Stimulated activated CD4-positive, alpha-beta T cell treated with anti-CD3 and anti-CD28 coated beads, Interleukin-15, amount 100 ng/mL, for 48 hours (primary cell): ENCODE data around the gene STK38L.

Source experiments
- DNase-seq, 2 donors: peaks; one replicate each; pipeline ENCODE4 v3.0.0-alpha.2; 2020; ENCODE audit warnings: low read depth in 2 of 2

STK38L gene

DNA sequence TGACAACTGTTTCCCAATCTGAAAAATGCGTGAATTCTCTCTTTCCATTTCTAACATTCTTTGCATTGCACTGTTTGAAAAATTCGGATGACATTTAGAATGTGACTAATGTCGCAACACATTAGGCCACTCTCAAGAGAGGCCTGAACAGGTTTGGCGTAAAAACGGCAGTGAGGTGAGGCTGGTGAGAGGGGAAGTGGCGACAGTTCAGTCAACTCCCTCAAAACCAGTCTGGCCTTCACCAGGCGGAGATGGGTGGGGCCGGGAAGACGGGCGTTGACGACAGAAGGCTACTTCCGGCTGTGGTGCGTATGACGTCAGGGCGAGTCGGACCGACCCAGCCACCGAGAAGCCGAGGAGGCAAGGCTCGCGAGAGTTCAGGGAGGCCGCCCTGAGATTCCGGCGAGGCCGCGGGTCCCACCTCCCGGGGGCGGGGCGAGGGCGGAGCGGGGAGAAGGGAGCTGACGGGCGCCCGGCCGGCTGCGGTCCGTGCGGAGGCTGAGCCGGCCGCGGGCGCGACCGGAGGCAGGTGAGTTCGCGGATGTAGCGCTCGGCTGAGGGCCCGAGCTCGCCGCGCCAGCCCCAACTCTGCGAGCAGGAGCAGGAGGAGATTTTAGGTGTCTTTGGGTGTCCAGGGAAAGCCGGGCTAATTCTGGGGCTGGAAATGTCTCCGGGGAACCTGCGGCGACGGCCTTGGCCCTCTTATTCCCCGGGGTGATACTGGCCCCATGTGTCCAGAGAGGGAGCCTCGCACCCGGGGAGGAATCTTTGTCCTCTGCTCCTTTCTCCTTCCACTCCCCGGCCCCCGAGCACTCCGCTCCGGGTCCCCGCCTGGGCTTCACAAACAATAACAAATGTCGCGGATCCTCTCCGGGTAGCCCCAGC is at the start of gene STK38L:
Gene STK38L (plus strand): TSS at position 483 of the 885 bp plus-strand sequence. CDS start 53,435 bp downstream, outside the sequence.
- DNase-seq, result peak; percentile 94 to 98

DNA sequence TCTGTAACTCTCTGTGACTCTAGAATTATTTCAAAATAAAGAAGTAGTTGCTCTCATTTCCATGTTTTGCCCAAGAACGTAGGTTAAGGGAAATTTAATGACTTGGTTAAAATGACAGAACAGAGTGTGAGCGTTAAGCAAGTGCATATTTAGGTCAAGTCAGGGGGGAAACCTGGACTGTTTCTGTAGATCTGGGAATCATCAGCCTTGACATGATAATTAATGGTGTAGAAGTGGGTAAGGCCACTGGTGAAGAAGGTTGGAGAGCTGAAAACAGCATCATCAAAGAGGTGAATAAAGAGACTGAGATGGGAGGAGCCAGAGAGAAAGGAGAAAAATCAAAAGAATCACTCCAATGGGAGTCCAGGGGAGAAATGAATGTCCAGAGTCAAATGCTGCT is 49.4 kb upstream of the STK38L start:
- no peak for DNase-seq

DNA sequence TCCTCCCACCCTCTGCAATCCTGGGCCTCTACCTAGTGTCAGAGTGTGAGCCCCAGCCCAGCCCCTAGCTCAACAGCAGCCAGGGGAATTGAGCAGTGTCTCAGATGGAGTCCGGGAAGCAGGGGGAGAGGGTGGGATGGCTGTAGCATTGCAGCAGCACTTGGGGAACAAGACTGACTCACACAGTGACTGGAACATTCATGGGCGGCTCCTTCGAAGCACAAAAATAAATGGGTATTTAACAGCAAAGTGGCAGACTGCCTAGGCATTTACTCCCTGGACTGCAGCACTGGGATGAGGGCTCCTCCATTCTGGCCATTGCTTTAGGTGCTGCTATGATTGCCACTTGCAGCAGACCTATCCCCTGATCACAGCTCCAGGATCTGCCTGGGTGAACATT is 46.0 kb upstream of the STK38L start:
- DNase-seq, result no peak

DNA sequence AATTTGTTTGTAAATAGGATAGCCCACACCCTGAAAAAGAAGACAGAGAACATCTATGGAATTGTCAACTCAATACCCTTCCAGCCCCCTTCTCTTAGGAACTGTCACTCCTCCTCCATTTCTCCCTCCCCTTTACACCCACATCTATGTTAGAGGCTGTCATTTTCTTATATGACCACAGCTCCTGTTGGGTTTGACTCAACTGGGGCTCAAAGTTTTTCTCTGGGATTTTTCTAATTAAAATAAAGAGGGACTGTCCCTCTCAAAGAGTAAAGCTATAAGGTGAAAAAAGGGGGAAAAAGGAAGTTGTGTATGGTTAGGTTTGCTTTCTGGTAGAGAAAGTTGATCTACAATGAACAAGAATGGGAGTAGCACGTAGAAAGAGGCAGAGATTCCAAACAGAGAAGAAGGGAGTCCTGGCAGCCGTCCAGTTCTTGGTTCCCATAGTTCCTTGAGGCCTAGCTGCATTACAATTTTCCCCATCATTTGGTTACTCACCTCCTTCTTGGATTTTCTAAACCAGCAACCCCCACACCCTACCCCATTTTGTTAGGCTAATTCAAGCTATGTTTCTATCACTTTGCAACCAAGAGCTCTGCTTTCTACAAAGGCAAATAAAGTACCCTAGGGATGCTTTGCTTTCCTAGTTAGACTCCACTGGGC is 44.3 kb upstream of the STK38L start:
- no peak for DNase-seq

DNA sequence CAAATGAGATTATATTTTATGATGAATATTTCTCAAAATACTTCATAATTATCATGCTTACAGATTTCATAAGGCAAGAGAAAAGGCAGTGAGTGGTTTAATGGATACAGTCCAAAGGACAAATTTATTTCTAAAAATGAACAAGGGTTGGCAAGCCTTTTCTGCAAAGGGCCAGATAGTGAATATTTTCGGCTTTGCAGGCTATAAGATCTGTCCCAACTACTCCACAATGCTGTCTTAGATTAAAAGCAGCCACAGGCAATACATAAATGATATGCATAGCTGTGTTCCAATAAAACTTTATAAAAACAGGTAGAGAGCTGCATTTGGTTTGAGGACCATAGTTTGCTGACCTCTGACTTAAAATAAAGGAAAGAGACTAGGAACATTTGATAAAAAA is 42.9 kb upstream of the STK38L start:
- DNase-seq, result no peak

DNA sequence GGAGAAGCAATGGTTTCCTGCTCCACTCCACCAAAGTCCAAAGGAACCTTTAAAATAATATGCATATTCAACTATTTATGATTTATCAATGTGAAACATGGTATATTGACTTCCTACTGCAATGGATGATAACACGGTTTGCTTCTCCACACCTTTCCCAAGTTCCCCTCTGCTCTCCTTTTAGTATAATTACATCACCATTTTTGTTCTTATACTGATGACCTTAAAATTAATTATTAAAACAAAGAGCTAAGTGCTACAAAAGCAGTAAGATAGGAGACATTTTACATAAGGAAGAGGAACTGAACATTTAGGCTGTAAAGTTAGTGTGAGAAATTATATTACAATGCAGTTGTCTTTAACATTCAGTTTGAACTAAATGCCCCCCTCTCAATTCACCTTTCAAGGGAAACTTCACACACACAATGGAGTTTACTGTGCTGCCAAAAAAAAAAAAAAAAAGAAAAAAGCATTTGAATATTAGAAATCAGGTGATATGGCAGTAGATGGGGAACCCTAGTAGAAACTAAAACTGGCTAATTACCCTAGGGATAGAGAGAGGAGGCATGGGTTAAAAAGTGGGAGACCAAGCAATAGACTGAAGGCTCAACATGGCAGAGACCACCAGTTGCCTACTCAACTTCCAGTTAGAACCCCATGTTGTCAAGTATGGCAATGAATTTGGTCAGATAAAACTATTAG is 37.1 kb upstream of the STK38L start:
- no peak for DNase-seq

DNA sequence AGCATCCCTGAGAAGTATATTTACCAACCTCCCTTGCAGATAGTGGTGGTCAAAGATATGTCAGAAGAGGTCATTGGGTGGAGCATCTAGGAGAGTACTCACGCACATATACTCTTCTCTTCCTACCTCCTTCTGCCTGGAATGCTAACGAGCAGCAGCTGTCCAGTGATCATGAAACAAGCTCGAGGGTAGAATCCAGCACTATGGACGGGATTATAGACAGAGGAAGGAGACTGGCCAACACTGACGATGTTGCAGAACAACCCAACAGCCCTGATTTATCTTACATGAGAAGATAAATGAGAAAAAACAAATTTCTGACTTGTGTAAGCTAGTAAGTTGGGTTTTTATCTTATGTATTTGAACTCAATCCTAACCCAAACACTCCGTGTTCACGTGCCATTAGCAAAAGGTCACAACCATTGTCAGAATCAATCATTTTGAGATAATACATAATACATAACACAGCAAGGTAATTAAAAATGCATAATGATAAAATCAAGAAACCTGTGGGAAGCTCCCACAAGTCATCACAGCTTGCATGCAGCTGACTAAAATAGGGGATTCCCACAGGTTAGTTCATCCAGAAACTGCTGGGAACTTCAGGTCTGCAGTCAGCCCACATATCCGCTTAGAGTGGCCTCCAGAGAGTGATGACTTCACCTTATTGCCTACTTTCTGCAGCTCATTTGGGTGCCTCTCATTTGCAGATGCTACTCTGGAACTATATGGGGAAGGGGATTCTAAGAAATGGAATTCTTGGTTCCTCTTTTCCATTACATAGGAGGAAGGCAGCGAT is 36.3 kb upstream of the STK38L start:
- peak; percentile 31 to 42 for DNase-seq

DNA sequence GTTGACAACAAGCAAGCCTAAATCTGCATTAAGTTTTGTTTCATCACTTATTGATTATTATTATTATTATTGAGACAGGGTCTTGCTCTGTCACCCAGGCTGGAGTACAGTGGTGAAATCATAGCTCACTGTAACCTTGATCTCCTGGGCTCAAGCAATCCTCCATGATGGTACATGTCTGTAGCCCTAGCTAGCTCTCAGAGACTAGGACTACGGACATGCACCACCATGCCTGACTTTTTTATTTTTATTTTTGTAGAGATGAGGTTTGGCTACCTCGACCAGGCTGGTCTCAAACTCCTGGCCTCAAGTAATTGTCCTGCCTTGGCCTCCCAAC is 35.7 kb upstream of the STK38L start:
- DNase-seq, result no peak

DNA sequence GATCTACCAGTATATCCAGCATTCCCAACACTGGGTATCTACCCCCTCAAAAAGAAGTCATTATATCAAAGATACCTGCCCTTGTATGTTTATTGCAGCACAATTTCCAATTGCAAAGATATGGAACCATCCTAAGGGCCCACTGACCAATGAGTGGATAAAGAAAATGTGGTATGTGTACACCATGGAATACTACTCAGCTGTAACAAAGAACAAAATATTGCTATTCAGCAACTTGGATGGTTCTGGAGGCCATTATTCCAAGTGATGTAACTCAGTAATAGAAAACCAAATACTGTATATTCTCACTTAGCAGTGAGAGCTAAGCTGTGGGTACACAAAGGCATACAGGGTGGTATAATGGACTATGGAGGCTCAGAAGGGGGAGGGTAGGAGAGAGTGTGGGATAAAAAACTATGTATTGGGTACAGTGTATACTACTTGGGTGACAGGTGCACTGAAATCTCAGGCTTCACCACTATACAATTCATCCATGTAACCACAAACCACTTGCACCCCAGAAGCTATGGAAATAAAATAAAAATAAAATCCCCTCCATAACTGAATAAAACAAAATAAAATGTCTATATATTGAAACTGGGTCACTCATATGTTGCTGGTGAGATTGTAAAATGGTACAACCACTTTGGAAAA is 34.7 kb upstream of the STK38L start:
- no peak for DNase-seq

DNA sequence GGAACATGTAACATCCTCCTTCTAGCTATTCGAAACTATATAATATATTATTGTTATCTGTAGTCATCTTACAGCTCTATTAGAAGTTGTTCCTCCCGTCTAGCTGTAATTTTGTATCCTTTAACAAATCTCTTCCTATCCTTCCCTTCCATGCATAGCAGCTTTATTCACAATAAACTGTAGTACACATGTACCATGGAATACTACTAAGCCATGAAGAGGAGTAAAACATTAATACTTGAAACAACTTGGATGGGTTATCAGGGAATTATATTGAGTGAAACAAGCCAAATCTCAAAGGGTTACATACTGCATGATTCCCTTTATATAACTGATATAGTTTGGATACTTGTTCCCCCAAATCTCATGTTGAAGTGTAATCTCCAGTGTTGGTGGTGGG is 33.9 kb upstream of the STK38L start:
- DNase-seq, result no peak

DNA sequence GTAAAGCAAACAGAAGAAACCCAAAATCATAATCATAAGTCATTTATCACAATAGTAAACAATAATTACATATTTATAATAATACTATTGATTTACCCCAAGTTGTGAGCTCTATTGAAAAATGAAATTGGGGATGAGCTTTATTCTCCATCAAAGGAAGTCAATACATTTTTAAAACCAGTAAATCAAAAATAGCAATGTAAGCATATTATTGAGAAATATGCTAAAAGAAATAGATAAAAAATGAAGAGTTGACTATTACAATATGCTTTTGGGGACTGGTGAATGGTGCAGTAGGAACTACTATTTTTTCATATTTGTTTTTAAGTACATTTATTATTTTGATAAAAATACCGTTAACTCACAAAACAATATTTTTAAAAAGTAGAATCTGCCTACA is 31.2 kb upstream of the STK38L start:
- no peak for DNase-seq

DNA sequence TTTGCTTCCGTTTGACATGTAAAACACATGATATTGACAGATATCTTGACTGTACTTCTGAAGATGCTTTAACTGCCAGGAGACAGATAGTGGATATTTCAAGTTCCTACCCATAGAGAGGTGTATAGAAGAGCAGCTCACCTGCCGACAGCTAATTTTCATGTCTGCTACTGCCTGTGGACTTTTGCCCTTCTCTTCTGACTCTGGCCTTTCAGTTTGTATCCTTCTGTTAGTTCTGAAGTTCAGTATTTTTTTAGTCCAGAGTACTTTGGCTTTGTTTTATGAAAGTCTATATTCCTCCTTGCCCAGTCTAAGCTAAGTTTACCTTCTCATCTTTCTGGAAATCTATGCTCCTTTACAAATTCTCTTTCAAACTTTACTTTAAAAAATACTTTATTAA is 30.8 kb upstream of the STK38L start:
- no peak for DNase-seq

DNA sequence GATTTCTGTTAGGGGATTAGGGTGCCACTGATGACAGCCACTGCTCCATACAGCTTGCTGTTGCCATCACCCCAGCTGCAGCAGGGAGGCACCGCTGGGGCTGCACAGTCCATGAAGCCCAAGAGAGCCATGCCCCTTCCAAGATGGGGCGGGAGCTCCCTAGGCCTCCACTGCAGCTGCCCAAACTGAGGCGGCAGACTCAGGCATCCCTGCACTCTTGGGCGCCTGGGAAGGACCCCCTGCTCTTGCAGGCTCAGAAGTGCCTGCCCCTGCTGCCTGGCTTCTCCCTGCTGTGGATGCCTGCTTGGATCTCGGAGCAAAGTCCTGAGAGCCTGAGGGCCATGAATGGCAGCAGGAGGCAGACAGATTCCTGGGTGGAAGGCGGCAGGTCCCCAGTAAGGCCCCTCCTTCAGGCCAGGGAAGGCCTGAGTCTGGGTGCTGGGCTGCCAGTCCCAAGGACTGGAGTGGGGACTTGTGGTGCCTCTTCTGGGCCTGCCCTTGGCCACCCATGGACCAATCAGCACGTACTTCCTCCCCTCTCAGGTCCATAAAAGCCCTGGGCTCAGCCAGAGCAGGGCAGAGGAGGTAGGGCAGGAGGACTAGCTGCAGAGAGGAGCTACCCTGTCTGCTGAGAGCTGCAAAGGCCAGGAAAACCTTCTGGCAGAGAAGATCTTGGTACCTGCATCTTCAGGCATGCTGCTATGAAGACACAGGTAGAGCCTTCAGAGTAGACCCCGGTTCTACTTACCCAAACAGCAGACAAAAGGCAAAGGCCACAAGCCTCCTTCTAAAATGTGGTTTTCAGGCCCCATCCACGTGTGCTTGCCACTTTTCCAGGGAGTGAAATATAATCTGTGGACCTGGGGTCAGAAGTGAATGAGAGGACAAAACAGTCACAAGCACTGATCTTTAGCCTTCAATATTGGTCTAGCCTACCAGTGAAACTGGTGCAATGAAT is 30.0 kb upstream of the STK38L start:
- DNase-seq, result no peak

DNA sequence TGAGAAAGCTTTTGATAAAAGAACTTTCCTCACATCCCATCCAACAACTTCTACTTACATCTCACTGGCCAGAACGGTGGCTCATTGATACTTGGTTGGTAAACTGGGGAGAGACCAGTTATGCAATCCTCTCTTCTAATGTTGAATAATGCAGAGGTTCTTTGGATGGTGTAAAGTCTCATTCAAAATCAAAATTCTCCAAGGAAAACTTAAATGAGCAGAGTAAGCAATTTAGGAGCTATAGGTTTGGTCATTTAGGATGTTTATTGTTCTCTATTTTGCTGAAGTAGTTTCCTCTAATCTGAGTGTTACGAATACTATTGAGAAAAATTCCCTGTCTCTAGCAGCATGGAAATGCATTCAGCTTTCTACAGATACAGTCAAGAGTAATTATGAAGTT is 26.5 kb upstream of the STK38L start:
- no peak for DNase-seq

DNA sequence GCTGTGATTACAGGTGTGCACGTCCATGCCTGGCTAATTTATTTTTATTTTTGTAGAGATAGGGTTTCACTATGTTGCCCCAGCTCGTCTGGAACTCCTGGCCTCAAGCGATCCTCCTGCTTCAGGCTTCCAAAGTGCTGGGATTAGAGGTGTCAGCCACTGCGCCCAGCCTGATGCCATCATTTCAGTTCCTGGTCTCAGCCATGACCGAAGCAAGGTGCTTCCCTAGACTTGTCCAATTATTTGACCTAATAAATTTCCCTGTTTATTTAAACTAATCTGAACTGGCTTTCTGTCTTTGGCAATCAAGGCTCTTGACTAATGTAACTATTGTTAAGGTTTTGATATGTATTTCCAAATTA is 24.4 kb upstream of the STK38L start:
- no peak for DNase-seq

DNA sequence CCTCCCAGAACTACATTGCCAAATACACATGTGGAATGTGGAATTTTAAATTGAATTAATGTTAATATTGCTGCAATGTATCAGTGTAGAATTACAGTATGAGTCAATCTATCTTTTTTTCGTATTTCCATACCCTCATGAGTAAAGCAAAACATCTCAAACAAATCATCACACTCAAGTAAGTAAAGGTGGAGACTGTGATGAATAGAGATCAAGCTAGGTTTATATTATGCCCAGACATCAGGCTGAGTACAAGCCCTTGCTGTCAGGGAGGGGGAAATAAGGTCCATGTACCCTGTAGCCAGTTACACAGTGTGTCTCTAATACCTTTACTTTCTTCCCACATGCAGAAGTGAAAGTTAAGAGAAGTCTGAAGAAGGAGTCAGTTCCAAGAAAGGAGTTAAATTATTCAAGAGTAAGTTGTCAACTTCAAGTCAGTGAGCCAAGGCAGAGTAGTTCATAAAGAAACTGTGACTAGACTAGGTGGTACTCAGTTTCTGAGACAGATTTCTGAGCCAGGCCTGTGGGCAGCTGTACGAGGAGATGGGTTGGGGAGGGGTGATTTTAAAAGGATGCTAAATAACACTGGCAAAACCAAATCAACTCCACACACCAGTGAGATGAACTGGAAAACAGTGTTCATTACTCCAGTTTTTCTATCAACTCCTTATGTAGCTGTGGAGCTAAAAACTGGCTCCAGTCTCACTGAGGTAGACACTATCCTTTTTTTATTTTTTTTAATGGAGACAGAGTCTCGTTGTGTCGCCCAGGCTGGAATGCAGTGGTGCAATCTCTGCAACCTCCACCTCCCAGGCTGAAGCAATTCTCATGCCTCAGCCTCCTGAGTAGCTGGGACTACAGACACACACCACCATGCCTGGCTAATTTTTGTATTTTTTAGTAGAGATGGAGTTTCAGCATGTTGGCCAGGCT is 23.8 kb upstream of the STK38L start:
- DNase-seq, result no peak

DNA sequence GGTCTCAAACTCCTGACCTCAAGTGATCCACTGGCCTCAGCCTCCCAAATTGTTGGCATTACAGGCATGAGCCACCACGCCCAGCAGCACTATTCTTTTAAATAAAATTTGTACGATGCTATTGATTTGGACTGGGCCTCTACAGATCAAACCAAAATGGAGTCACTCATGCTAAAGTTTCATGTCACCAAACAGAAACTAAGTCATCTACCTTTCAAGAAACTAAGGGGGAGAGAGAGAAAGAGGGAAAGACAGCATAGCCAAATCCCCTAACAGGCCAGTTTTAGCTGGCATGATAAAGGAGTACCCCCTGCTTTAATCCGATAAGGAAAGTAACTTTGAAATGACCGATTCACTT is 23.1 kb upstream of the STK38L start:
- DNase-seq, result no peak

DNA sequence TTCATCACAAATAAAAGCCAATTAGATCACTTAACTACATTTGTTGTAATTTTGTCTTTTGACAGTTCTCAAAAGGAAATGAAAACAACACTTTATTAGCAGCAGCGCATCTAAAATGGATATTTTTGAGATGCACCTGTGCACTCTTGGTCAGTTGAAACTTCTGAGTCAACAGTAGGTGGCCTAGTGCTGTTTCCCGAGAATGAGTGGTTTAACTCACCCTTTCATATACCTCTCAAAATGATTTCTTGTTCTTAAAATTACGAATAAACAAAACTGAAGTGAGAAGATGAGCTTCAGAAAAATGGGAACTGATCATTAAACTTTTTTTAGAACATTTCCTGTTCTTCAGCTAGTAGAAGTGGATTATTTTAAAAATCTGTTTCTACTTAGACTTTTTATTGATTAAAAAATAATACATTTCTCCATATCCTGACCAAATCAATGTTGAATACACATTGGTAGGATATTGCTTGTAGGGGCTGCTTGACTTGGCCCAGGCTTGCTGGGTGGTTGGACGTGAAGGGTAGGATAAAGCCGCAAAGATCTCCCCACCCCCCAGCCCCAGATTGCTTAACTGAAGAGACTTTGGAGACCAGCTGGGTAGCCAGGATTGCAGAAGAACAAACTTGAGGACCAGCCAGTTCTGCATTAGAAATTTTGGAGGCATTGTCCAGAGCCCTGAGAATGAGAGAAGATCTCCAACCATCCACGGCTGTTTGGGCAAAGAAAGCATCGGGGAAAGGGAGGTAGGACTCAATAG is 22.3 kb upstream of the STK38L start:
- no peak for DNase-seq
